Measurements from ENCODE around the gene PCDHGC5.

PCDHGC5 gene

GRCh38 chr5:141529873-141530272, 41.0 kb downstream of the PCDHGC5 start:
- no peak for DNase-seq (ENCODE audit: low spot score)

- DNase-seq (ENCODE audit: low spot score), result no peak
Observed at GRCh38 chr5:141532726-141533125, 43.8 kb downstream of the PCDHGC5 start.

- DNase-seq (ENCODE audit: low spot score), result no peak
Observed at GRCh38 chr5:141533897-141534296, 45.0 kb downstream of the PCDHGC5 start.

- DNase-seq (ENCODE audit: low spot score), result no peak
Observed at GRCh38 chr5:141534492-141535213, 45.8 kb downstream of the PCDHGC5 start.

Data from kidney tubule cell (primary cell).